Endothelial cell (in vitro differentiated cells): ENCODE measurements around the gene UBQLN3. TPM values are rescaled to one million over a fixed set of nuclear protein-coding genes. Genes with fewer than 3 reads are reported as not detected.

Source experiments
- DNase-seq: peaks from one replicate; pipeline ENCODE4 v3.0.0; 2021; ENCODE audit warnings: low spot score
- H3K27ac Mint-ChIP-seq: one replicate; pipeline ENCODE4 v1.8.0; 2021; ENCODE audit warnings: mixed read lengths, inconsistent platforms; ENCODE audit not compliant: unreplicated experiment
- H3K27me3 Mint-ChIP-seq: one replicate; pipeline ENCODE4 v1.8.0; 2021; ENCODE audit warnings: mild to moderate bottlenecking, moderate library complexity, mixed read lengths, inconsistent platforms; ENCODE audit not compliant: unreplicated experiment
- H3K36me3 Mint-ChIP-seq: one replicate; pipeline ENCODE4 v1.8.0; 2021; ENCODE audit warnings: mild to moderate bottlenecking, low read depth, mixed read lengths, inconsistent platforms; ENCODE audit not compliant: unreplicated experiment
- H3K4me1 Mint-ChIP-seq: one replicate; pipeline ENCODE4 v1.8.0; 2021; ENCODE audit warnings: mild to moderate bottlenecking, mixed read lengths, inconsistent platforms; ENCODE audit not compliant: unreplicated experiment
- H3K4me3 Mint-ChIP-seq: one replicate; pipeline ENCODE4 v1.8.0; 2021; ENCODE audit warnings: mild to moderate bottlenecking, mixed read lengths, inconsistent platforms; ENCODE audit not compliant: unreplicated experiment
- H3K9me3 Mint-ChIP-seq: one replicate; pipeline ENCODE4 v1.8.0; 2021; ENCODE audit warnings: mixed read lengths, inconsistent platforms; ENCODE audit not compliant: unreplicated experiment
- CTCF ChIP-seq: fragments of 200-600 bp; sonication (generic); IDR thresholded peaks from one replicate; pipeline ENCODE4 v1.5.0; 2021; ENCODE audit warnings: antibody characterized with exemption; ENCODE audit not compliant: unreplicated experiment
- total RNA-seq: library from RNA; stranded (reverse); fragmentation: NEBNext Ultra II Directional; extraction: Animal tissue kit (Norgen Biotek cat#: 25700); gene quantifications from one replicate; pipeline ENCODE4 v1.2.1, GENCODE V29; 2021; ENCODE audit not compliant: unreplicated experiment

Gene UBQLN3
- total RNA-seq, 1 donor from 2014 or later = 1.1 TPM

GRCh38 chr11:5499671-5500070 is 10.1 kb downstream of the UBQLN3 start:
- TF ChIP-seq CTCF = no peak
- no peak for DNase-seq
- peaks cover 12% of the 10 kb centered on the region for H3K4me1 Mint-ChIP-seq
- no peaks in the 10 kb centered on the region for H3K27me3 Mint-ChIP-seq
- H3K4me3 Mint-ChIP-seq = no peak overlapping the region
- no peaks in the 10 kb centered on the region for H3K36me3 Mint-ChIP-seq
- no peaks in the 10 kb centered on the region for H3K9me3 Mint-ChIP-seq
- H3K27ac Mint-ChIP-seq = no peak overlapping the region

- no peak for TF ChIP-seq CTCF
- no peaks in the 10 kb centered on the region for H3K27me3 Mint-ChIP-seq
- no peaks in the 10 kb centered on the region for H3K9me3 Mint-ChIP-seq
- H3K27ac Mint-ChIP-seq = no peak overlapping the region
- DNase-seq = no peak
- H3K4me3 Mint-ChIP-seq = no peak overlapping the region
- H3K36me3 Mint-ChIP-seq = no peaks in the 10 kb centered on the region
- H3K4me1 Mint-ChIP-seq = no peaks in the 10 kb centered on the region
Observed at GRCh38 chr11:5489576-5490357, 20.0 kb downstream of the UBQLN3 start.

GRCh38 chr11:5488798-5489399 is 20.9 kb downstream of the UBQLN3 start:
- DNase-seq = no peak
- H3K27ac Mint-ChIP-seq = no peak overlapping the region
- no peaks in the 10 kb centered on the region for H3K4me1 Mint-ChIP-seq
- TF ChIP-seq CTCF = no peak
- H3K36me3 Mint-ChIP-seq = peaks cover 1% of the 10 kb centered on the region
- H3K4me3 Mint-ChIP-seq = no peak overlapping the region
- no peaks in the 10 kb centered on the region for H3K9me3 Mint-ChIP-seq
- no peaks in the 10 kb centered on the region for H3K27me3 Mint-ChIP-seq

- no peak for DNase-seq
- no peak for TF ChIP-seq CTCF
- Mint-ChIP-seq H3K27ac (no peak within 1 kb of the TSS), H3K27me3 (peaks cover 2% of the 10 kb centered on the region), H3K4me3 (no peak within 1 kb of the TSS), H3K9me3 (no peaks in the 10 kb centered on the region), H3K4me1 (no peaks in the 10 kb centered on the region), H3K36me3 (peaks cover 3% of the 10 kb centered on the region)
Observed at GRCh38 chr11:5488385-5488784, 21.4 kb downstream of the UBQLN3 start, which contains the start of gene OR52D1. TSS of gene OR52D1 (plus strand) at chr11:5488685. CDS start at chr11:5488707, 22 bp downstream.

GRCh38 chr11:5486421-5486820 is 23.3 kb downstream of the UBQLN3 start:
- H3K27ac Mint-ChIP-seq = no peak overlapping the region
- TF ChIP-seq CTCF = no peak
- DNase-seq = no peak
- H3K36me3 Mint-ChIP-seq = peaks cover 3% of the 10 kb centered on the region
- no peak overlapping the region for H3K4me3 Mint-ChIP-seq
- no peaks in the 10 kb centered on the region for H3K4me1 Mint-ChIP-seq
- H3K27me3 Mint-ChIP-seq = peaks cover 2% of the 10 kb centered on the region
- H3K9me3 Mint-ChIP-seq = no peaks in the 10 kb centered on the region
